CD4-positive, alpha-beta T cell treated with Interleukin-12 subunit alpha and Interleukin-12 subunit beta, for 1 hour (primary cell): Measurements from ENCODE around the gene LHX1.

Experiments used
- DNase-seq: peaks from one replicate; pipeline ENCODE4 v3.0.0-alpha.2; 2020

Gene LHX1

DNA sequence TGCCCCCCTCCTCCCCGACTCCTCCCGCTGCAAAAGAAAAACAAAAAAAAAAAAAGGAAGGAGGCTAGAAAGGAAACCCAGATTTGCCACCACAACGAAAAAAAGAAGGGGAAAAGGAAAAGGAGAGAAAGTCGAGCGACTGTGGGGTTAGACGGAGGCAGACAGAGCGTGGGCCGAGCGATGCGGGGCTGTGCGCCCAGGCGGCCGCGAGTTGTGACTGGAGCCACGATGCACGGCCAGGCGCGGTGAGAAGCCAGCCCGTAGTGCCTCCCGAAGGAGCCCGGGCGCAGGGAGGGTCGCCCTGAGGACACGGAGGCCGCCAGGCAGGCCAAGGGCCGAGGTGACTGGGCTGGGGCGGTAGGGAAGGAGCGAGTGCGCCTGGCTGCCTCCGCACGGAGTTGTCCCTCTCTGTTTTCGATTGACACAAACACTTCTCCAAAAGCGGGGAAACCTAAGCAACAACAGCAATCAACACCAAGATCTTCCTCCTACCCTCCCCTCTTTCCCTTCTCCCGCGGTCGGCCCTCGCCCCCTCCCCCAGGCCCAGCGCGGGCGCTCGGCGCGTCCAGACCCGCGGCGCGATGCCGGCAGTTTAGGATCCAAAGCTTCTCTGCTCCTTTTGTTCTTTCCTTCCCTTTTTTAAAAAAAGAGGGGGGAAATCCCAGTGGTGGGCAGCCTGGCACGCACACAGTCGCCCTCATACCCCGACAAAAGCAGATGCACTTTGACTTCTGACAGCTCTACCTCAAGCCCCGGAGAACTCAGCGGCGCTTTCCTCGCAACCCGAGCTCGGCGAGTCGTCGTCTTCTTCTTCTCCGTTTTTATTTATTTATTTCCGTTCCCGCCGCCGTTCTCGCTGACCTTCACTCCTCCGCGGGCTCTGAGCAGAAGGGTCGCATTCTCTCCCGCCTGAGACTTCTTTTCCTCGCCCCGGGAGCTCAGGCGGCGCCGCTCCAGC, at the start of gene LHX1:
Gene LHX1 (plus strand): TSS at position 475 of the 958 bp plus-strand sequence. CDS start 723 bp downstream, outside the sequence.
- no peak for DNase-seq

DNA sequence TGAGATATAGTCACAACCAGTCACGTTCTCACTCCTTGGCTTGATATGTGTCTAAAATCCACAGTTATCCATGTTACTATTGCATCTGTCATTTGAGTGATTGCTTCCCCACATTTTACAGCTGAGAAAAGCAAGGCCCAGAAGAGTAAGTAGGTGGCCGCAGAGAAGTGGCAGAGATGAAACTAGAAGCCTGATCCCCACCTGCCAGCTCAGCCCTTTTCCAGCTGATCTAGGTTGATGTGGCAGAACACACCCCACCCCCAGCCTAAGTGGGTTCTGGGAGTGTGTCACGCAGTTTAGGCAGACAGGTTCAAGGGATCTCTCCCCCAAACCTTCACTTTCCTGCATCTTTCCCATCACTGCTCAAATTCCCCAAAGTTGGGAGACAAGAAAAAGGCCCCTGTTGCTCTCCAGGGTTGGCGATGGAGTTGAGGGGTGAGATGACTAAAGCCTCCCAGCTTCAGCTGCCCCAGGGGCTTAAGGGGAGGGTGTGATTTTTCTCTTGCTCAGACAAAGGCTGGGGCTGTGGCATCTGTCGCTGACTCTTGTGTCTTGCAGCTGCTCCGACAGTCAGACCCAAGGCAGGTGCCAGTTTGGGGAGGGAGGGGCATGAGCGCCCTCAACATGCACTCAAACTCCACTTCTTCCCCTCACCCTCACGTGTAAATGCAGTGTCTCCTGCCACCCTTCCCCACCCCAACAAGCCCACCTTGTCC, 48.9 kb upstream of the LHX1 start:
- DNase-seq: no peak

DNA sequence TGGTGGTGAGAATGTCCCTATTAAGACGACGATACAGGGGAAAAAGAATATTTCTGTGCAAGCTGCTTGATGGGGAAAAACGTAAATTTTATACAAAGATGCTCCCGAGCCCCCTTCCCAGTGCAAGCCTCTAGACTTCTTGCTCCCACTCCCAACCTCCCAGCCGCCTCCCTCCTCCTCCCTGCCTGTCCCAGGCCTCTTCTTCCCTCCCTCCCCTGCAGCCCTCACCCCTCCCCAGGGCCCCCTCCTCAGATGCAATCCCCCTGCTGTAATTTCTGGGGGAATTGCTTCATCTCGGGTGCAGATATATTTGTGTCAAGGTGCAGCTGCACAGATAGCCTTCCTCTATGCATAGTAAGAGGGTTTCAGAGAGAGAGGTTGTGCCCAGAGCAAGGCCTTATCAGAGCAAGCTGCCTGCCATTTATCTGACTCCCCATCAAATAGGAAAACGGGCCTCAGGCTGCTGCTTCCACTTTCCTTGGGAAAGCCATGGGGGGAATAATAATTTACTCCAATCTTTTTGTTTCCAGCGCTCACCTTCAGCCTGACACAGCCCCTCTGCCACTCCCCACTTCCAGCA, 47.4 kb upstream of the LHX1 start:
- no peak for DNase-seq

DNA sequence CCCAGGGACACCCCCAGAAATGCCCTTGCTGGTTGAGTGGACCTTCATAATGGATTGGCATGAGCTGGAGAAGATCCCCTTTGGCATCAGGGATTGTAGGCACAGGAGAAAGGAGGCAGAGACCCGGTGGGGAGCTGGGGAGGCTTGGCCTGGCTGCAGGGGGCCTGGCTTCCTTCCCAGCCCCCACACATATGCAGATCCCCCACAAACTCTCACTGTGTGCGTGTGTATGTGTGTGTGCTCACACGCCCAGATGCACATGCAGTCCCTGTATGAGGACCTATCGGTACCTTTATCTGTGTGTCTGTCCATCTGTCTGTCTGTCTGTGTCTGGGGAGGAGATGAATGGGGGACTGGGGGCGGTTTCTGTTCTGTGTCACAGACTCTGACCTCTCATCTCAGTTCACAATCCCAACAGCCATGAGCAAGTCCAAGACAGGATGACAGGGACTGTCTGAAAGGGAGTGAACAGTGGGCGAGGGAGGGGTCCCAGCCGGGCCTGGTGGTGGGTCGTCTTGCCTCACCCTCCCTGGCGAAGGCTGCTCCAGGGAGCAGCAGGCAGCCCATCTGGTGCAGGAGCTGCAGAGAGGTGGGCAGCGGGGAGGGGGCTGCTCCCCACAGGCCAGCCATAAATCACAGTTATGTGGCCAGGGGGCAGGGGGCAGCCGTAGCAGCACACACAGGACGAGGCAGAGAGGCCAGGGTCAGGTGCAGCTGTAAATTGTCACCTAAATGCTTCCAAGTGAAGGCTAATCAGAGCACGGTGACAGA, 46.7 kb upstream of the LHX1 start:
- DNase-seq: no peak

DNA sequence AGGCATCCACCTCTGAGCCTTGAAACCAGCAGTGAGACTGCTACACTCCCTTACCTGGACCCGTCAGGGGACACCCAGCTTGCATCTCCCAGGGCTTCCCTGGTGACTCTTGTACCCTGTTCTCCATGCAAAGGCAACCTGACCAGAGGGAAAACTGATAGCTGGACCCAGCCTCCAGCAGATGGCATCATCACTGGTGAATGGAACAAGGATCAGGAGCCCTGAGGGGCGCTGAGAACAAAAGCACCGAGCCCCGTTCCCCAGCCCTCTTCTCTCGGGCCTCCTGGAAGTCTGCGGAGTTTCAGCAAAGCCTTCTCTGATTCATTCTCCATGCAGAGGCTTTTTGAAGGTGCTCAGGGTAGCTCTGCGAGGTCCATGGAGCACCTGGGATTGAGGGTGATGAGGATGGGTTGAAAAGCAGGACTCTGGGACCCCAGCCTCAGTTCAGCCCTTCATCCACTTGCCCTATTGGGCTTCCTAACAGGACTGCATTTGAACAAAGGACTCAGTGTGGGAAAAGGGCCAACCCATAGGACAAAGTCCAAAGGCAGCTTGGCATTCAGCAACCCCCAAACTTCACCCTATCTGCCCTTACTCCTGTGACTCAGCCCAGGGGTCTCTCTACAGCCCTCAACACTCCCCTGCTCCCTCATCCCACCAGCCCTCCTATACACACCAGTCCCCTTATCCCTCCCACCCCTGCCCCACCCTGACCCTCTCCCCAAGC, 45.0 kb upstream of the LHX1 start:
- no peak for DNase-seq

DNA sequence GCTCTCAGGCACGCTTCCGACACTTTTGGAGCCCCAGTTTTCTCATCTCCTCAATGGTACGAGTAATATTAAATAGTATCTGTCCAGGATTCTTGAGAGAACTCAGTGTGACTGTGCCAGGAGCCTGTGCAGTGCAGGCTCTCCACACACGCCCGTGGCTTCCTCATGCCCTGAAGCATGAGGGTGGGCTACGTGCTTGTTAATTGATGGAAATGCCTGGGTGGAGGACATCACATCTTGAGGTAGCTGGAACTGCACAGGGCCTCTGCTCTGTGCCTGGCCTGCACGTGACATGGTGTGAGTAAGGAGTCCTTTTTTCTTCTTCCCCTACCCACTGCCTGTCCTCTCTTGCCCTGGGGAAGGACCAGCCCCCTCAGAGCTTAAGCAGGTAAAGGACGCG, 43.1 kb upstream of the LHX1 start:
- no peak for DNase-seq

DNA sequence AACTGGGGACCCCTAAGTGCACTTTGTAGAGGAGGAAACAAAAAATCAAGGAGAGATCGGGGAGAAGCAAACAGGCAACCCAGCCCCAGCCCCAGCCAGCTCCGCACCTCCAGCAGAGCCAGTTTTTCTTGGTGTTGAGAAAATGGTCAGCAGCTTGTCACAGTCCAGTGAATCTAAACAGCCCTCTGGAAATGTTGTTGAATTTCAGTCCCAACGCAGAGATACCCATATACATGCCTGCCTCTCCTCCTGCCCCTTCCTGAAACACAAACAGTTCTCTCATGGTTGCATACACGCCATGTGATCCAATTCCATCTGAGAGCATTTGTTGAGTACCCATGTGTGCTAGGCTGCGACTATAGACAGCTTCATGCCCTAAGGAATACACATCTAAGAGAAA, 42.4 kb upstream of the LHX1 start:
- DNase-seq: no peak

DNA sequence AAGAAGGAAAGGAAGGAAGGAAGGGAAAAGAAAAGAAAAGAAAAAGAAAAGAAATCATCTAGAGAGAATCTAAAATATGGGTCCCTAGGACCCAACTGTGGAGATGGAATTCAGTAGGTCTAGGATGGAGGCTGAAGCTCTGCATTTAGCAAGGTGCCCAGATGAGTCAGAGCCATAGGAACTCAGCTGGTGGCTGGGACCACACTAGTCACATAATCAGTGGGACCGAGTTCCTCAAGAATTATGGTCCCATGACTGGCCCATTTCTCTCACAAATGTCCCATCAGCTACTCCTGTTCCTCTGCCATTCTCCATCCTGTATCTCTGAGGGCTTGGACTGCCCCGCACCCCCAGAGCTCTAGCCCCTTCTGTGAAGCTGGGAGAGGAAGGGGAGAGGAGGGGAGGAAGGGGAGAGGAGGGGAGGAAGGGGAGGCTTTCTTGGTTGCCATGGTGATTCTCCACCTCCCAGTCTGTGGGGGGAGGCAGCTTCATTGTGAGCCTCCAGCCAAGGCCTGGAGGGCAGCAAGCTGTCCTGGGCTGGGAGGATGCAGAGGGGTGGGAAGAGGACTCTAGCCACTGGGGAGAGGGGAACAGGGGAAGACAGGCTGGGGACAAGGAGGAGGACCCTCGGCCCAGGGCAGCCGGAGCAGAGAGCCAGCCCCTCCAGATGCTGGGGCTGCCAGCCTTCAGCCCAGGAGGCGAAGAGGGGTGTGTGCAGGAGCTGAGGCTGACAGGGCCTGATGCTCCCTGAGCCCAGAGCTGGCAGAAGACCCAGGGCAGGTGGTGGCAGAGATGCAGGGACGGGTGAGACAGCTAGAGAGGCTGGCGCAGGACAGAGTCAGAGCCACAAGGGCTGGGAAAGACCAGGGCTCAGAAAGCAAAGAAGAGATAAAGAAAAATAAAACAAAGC, 37.8 kb upstream of the LHX1 start:
- no peak for DNase-seq

DNA sequence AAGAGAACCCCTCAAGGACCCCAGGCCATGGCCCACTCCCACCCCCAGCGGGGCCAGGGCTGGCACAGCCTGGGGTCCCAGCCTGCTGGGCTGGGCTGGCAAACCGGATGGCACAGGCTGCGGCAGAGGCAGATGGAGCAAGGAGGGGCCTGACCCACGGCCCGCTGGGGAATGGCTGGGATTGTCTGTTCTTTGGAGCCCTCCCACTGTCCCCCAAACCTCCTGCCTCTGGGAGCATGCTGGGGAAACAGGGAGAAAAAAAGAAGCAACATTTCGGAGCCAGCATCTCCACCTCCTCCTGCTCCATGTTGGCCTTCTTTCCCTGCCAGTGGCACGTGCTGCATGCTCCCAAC, 37.1 kb upstream of the LHX1 start:
- DNase-seq: no peak

DNA sequence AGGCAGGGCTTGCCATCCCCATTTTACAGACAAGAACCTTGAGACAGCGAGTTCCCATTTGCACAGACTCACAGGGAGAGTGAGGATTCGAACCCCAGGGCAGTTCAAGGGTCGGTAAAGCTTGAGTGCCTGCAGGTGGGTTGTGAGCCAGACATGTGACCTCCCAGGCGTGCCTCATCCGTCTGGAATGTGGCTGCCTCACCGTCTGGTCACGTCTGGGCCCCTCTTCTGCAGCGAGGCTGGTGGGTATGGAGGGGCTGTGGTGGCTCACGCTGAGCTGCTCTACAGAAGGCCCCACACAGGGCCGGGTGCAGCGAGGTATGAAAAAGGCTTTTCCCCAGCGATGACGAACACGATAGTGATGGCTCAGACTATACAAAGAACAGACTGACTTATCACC, 35.8 kb upstream of the LHX1 start:
- DNase-seq: no peak

DNA sequence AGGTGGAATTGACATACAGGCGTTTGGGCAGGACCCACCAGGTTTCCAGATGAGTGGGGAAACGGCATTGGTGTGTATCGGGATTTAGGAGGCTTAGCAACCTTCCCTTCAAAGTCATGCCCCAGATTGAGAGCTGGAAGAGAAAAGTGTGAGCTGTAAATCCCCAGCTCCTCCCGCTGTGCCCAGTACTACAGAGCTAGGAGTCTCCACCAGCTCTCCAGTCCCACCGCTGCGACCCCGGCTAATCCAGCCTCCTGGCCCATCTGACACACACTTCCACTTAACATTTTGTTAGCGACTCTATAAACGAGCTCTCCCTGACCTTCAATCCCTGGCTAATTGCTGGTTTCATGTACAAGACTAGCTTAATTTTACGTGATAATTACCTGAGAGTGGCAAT, 29.9 kb upstream of the LHX1 start:
- no peak for DNase-seq

DNA sequence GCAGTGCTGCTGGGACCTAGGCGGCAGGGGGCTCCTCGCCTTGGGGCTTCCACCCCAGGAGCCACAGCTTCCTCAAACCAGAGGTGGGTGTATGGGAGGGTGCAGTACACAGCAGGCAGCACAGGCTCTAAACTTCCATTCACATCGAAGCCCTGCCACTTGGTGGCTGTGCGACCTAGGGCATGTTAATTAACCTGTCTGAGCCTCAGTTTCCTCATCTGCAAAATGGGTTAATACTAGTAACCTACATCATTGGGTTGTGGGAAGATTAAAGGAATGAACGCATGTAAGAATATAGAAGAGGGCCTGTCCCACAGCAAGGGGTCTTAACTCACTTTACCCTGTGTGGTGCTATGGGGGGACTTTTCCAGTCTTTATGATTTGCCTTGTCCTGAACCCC, 26.8 kb upstream of the LHX1 start:
- DNase-seq: no peak

DNA sequence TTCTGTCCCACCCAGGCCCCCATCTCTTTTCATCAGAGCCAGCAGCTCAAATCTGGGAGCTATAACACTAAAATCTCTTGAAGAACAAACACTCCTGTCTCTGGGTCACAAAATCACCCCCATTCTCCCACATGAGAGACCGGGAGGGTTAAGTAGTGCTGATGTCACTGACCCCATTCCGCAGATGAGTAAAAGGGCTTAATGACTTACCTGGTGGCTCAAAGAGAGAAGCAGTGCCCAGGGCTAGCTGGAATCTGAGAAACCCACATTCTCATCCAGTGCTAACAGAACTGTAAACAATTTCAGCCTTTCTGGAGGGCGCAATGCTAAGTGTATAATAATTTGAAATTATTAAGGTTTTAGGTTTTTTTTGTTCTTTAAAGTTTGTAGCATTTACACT, 26.3 kb upstream of the LHX1 start:
- DNase-seq: no peak

DNA sequence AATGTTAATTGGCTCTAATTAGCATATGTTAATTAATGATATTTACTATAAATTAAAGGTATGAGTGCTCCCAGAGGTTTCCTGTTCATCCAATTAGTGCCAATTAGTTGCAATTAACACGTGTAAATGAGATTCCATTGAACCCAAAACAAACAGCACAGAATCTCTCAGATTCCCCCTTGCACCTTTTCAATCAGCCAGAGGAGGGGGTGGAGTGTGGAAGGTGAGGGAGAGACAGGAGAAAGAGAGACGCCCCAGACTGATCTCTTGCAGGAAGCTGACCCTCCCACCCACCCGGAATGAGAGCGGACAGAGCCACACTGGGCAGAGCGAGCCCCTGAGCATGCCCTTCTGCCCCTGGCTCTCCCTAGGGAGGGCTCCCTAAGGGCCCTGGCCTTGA, 24.1 kb upstream of the LHX1 start:
- no peak for DNase-seq

DNA sequence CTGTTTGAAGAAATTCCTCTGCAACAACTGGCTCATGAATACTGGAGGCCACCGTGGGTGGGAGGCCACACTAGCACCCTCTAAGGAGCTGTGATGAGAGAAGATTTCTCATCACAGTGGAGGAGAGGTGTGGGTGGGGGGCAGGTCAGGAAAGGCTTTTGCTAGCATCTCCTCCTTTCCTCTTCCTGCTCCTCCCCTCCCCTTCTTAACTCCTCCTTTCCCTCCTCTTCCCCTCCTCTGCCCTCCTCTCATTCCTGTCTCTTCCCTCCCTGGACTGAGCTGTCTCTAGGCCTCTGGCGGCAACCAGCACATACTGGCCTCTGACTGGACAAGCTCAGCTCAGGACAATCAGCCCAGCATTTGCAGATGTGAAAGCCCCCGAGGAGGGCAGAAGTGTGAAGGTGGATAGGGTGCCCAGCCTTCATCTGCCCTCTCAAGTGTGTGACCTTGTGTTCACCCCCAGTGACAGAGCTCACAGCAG, 19.0 kb upstream of the LHX1 start:
- no peak for DNase-seq

DNA sequence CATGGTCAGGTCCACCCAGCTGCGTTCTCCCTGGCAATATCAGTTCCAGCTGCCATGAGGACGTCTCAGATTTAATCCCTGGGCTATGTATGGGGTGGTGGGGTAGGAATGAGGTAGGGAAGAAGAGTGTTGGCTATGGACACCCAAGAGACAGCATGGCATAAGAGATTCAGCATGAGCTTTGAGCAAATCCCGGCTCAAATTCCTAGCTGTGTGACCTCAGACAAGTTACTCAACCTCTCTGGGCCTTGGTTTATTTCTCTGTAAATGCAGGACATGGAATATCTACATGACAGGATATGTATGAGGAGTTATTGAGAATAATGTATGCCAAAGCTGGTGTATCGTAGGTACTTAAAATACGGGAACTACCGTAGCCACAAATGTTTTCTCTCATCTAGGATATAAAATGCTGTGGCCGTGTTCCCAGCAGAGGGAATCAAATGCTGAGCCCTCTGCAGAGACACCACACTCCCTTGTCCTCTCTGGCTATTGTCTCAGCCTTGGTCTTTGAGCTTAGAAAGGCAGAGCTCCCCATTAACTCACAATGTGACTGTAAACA, 17.8 kb upstream of the LHX1 start:
- no peak for DNase-seq

DNA sequence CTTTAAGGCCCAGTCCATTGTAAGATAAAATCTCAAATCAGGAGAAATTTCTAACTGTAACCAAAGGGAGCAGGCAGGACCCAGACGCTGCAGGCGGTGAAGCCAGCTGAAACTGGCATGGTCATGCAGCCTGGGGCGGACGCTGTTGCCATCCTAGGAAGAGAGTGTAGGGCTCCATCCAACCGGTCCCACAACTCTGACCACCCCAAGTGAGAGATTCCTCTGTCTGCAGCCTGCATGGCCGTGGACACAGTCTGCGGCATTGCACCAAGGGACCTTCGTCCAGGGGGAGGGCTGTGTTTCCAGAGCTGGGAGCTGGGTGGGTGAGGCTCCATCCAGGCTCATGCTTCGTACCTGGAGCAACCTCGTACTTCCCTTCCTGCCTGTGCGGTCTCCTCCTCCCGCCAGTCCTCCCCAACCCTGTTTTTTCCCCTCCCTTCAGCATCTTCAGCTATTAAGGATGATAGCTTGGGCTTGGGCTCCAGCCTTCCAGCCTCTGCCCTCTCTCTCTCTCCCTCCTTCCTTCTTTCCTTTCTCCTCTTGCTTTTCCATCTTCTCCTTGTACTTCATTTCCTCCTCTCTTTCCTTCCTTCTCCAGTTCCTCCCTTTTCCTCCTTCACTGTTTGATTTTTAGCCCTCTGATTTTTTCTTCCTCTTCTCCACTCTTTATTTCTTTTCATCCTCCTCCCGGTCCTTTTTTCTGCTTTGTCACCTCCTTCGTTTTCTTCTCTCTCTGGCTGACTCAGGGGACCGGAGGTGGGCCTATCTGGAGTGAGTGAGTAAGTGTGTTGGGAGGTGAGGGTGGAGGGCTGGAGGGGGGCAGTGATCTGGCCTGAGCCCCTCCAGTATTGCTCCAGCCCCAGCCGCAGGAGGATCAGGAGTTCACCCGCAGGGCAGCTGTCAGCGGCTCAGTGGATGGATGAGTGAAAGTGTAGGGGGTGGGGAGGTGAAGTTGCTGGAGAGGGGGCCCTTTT, 17.0 kb upstream of the LHX1 start:
- DNase-seq: no peak

DNA sequence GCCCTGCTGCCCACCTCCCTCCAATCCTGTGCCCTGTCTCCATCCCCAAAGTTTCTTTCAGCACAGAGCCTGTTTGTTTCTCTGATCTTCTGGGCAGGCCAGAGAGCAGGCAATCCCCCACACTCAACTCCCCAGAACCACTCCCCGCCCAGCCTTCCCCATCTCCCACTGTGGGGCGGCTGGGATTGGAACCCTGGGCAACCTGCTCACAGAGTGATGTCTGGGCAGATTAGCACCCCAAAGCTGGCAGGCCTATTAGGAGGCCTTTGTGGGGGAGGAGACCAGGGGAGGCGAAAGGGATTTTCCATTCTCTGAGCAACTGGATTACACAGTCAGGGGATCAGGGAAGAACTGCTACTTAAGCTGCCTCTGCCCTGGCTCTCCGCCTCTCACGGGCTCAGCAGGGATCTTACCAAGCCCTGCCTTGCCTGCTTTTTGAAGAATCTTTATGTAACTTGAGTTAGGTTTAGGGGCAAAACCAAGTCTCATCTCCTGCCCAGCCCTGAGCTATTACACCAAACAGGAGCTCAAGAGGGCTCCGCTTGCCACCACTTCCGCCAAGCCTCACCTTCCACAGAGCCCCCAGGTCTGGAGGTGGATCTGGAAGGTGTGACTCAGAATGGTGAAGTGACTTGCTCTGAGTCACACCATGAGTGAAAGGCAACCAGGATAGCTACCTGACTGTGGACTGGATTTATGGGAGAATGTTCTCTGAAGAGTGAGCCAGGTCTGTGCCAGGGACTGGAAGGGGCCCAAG, 16.0 kb upstream of the LHX1 start:
- DNase-seq: no peak

DNA sequence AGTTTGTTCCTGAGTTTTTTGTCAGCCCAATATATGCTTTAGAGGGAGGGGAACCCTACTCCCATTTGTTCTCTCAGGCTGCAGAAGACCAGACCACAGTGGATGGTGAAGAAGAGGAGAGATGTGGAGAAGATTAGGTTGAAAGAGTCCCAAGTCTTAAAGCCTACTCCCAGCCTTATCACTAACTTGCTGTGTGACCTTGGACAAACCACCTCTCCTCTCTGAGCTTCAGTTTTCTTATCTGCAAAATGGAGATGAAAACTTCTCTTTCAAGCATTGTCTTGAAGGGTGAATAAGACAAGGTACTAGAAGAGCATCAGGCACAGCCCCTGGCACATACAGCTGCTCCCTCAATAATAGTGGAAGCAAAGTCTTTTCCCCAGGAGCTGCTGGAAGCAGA, 15.1 kb upstream of the LHX1 start:
- no peak for DNase-seq
